GM12891 (cell line): ENCODE results near the gene NATD1.

Experiments used
- DNase-seq: peaks from one replicate; pipeline ENCODE4 v3.0.0; 2011; ENCODE audit warnings: low spot score; ENCODE audit not compliant: insufficient read length
- FAIRE-seq: peaks from 2 replicates; lab custom pipeline; 2011; peaks lifted over from hg19 to GRCh38; lab: Jason Lieb, UNC
- PAX5 ChIP-seq: IDR thresholded peaks from 2 replicates; pipeline ENCODE4 v1.6.1; 2011; ENCODE audit warnings: low read length, moderate library complexity, mild to moderate bottlenecking; ENCODE audit not compliant: insufficient read depth, severe bottlenecking
- POLR2A ChIP-seq: IDR thresholded peaks from 2 replicates; pipeline ENCODE4 v1.6.1; 2011; ENCODE audit warnings: low read depth, low read length, control low read depth
- POLR2AphosphoS5 ChIP-seq: IDR thresholded peaks from 2 replicates; pipeline ENCODE4 v1.6.1; 2011; ENCODE audit warnings: low read depth, low read length, control low read depth
- POU2F2 ChIP-seq: IDR thresholded peaks from 2 replicates; pipeline ENCODE4 v1.6.1; 2011; ENCODE audit warnings: low read depth, mild to moderate bottlenecking, control low read depth, low read length, moderate library complexity
- SPI1 ChIP-seq: IDR thresholded peaks from 2 replicates; pipeline ENCODE4 v1.6.1; 2011; ENCODE audit warnings: low read depth, low read length, control low read depth
- TAF1 ChIP-seq: IDR thresholded peaks from 2 replicates; pipeline ENCODE4 v1.6.1; 2011; ENCODE audit warnings: low read depth, low read length, control low read depth

Gene NATD1

GRCh38 chr17:21253646-21254441 is 634 bp upstream of the NATD1 start:
- TF ChIP-seq TAF1: no peak
- no peak for TF ChIP-seq SPI1
- FAIRE-seq (peak; percentile 61), DNase-seq (no peak)

DNA sequence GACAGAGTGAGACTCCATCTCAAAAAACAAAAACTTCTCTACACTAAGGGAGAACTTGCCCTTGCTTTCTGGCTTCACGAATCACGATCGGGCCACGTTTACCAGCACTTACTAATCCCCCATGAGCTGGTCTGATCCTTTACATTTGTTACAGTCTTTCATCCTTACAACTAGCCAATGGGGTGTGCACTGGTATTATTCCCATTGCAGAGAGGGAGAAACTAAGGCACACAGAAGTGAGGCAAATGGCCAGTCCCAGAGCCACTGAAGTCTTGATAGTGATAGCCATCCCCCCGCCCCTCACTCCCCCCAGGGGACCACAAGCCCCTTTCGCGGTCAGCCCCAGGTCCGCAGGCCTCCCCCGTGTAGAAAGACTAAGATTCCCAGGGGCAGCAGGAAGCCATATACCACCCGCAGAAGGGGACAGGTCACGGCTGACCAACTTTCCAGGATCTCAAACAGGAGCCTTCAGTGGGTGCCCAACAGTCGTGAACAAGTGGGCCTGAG is 868 bp downstream of the NATD1 start:
- DNase-seq: no peak
- TF ChIP-seq PAX5 (no peak), POLR2A (no peak), SPI1 (no peak), POLR2AphosphoS5 (no peak)
- no peak for FAIRE-seq

DNA sequence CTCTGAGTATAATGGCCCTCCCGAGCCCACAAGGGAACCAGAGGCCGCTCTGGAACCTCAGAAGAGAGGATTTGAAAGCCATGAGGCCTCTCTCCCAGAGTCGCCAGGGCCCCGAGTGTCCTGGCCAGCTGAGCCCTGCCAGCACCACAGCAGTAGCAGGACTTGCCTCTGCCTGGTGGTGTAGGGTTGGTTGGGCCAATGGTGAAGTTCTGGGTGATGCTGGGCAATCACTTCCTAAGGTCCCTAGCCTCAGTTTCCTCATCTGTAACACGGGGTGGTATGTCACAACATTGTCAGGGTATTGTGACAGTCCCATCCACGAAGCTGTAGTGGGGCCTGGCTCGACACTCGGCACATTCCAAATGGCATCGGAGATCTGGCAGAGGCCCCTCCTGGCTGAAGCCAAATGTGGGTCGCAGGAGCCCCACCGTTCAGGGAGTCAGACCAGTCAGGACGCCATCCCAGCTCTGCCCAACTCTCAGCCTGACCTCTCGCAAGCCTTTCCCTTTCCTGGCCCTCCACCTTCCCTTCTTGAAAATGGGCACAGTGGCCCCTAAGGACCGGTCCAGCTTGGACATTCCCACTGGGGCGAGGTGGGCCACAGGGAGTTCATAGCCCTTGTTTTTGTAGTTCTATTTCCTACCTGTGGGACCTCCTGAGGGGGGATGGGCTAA is 1.7 kb downstream of the NATD1 start:
- DNase-seq (no peak), FAIRE-seq (no peak)
- TF ChIP-seq PAX5 (no peak), POU2F2 (no peak), TAF1 (no peak), SPI1 (no peak), POLR2A (no peak), POLR2AphosphoS5 (no peak)

GRCh38 chr17:21250854-21251253 is 2.4 kb downstream of the NATD1 start:
- no peak for DNase-seq
- no peak for FAIRE-seq
- TF ChIP-seq POLR2A (no peak), SPI1 (no peak), TAF1 (no peak), POU2F2 (no peak), PAX5 (no peak), POLR2AphosphoS5 (no peak)

DNA sequence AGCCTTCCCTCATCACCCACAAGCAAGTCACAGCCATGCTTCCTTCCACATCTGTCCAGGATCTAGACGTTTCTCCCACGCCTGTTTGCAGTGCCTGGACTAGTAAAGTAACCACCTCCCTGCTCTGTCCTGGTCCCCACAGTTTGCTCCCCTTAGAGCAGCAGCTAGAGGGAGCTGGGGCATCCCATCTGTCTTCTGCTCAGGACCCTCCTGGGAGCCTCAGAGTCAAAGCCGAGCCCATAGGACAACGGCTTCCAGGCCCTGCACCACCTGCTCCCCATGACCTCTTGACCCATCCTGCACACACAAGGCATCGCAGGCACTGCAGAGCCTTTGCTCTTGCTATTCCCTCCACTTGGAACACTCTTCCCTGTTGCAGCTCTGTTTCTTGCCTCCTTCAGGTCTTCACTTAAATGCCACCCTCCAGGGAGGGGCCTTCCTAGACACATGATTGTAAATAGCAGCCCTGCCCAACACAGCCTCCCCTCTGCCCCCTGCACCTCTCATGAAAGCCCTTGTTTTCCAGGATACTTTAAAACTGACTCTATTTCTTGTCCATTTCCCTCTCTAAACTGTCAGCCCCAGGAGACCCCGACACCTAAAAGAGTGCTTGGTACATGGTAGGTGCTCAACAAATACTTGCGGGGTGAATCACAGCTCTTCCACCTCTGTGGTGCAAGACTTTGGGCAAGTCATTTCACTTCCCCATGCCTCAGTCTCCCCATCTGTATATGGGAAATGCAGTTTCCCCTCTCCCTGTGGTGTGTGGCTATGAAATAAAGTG is 3.1 kb downstream of the NATD1 start:
- no peak for TF ChIP-seq POLR2AphosphoS5
- TF ChIP-seq POU2F2: no peak
- no peak for TF ChIP-seq TAF1
- TF ChIP-seq SPI1: no peak
- no peak for TF ChIP-seq PAX5
- no peak for TF ChIP-seq POLR2A
- DNase-seq (no peak), FAIRE-seq (no peak)

- FAIRE-seq (no peak), DNase-seq (no peak)
- TF ChIP-seq SPI1 (no peak), PAX5 (no peak), TAF1 (no peak), POLR2AphosphoS5 (no peak), POU2F2 (no peak), POLR2A (no peak)
Measured at GRCh38 chr17:21249086-21249795, 4.0 kb downstream of the NATD1 start.

- FAIRE-seq (no peak), DNase-seq (no peak)
- TF ChIP-seq POU2F2 (no peak), TAF1 (no peak), SPI1 (no peak), PAX5 (no peak), POLR2A (no peak), POLR2AphosphoS5 (no peak)
Measured at GRCh38 chr17:21248500-21248899, 4.7 kb downstream of the NATD1 start.

GRCh38 chr17:21247552-21248258 is 5.5 kb downstream of the NATD1 start:
- no peak for TF ChIP-seq POLR2AphosphoS5
- no peak for TF ChIP-seq SPI1
- TF ChIP-seq TAF1: no peak
- no peak for TF ChIP-seq POU2F2
- no peak for TF ChIP-seq POLR2A
- TF ChIP-seq PAX5: no peak
- FAIRE-seq: no peak
- DNase-seq: no peak

DNA sequence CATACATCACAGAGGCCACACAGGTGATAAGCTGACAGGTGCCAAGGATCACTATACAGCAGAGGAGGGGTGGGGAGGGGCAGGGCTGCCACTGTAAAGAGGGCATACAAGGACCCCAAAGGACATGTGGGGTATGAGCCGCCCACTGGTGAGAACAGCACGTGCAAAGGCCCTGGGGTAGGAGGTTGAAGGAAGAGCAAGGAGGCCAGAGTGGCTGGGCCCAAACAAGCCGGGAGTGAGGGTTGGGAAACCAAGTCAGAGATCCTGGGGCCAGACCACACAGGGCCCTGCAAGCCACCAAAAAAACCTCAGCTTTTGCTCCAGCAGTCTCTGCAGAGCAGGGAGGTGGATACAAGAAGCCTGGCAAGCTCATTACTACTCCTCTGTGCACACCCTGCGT is 6.5 kb downstream of the NATD1 start:
- no peak for FAIRE-seq
- no peak for TF ChIP-seq PAX5
- no peak for TF ChIP-seq POLR2A
- TF ChIP-seq POU2F2: no peak
- TF ChIP-seq POLR2AphosphoS5: no peak
- TF ChIP-seq TAF1: no peak
- no peak for TF ChIP-seq SPI1
- no peak for DNase-seq
